ENCODE measurements around the gene NEO1. TPM values are rescaled to one million over a fixed set of nuclear protein-coding genes. Genes with fewer than 3 reads are reported as not detected.

Gene NEO1
- polyA plus RNA-seq, 1 donor from 2014 or later, result 57.0 TPM

GRCh38 chr15:73225358-73226015 lies 173.2 kb downstream of the NEO1 start:
- no peaks in the 10 kb centered on the region for H3K27me3 ChIP-seq (ENCODE audit: insufficient read depth, low read depth, low read length)
- H3K9ac ChIP-seq (ENCODE audit: low read length), result no peak overlapping the region
- no peak overlapping the region for H3K4me3 ChIP-seq (ENCODE audit: low read length)
- peaks cover 3% of the 10 kb centered on the region for H3K36me3 ChIP-seq (ENCODE audit: insufficient read depth, low read length)
- H3K9me3 ChIP-seq (ENCODE audit: low read length), result no peaks in the 10 kb centered on the region
- no peak overlapping the region for H2AFZ ChIP-seq (ENCODE audit: low read depth, low read length)
- no peaks in the 10 kb centered on the region for H3K79me2 ChIP-seq (replicated peaks; ENCODE audit: insufficient read depth, low read length)
- TF ChIP-seq TAF1 (IDR thresholded peaks at IDR 0.05; ENCODE audit: low read depth) (no peak), SMC3 (conservative IDR thresholded peaks at IDR 0.05; ENCODE audit: poor library complexity) (no peak), MXI1 (conservative IDR thresholded peaks at IDR 0.05; ENCODE audit: poor library complexity, severe bottlenecking) (no peak), POLR2AphosphoS5 (IDR thresholded peaks at IDR 0.05) (no peak), EP300 (conservative IDR thresholded peaks at IDR 0.05; ENCODE audit: poor library complexity, severe bottlenecking) (no peak), RAD21 (conservative IDR thresholded peaks at IDR 0.05) (no peak)
- TF ChIP-seq, protein P1, sequence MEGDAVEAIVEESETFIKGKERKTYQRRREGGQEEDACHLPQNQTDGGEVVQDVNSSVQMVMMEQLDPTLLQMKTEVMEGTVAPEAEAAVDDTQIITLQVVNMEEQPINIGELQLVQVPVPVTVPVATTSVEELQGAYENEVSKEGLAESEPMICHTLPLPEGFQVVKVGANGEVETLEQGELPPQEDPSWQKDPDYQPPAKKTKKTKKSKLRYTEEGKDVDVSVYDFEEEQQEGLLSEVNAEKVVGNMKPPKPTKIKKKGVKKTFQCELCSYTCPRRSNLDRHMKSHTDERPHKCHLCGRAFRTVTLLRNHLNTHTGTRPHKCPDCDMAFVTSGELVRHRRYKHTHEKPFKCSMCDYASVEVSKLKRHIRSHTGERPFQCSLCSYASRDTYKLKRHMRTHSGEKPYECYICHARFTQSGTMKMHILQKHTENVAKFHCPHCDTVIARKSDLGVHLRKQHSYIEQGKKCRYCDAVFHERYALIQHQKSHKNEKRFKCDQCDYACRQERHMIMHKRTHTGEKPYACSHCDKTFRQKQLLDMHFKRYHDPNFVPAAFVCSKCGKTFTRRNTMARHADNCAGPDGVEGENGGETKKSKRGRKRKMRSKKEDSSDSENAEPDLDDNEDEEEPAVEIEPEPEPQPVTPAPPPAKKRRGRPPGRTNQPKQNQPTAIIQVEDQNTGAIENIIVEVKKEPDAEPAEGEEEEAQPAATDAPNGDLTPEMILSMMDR (IDR thresholded peaks at IDR 0.05; ENCODE audit: poor library complexity, severe bottlenecking), result no peak
- no peaks in the 10 kb centered on the region for H3K9me2 ChIP-seq (ENCODE audit: insufficient read depth, low read length)
- H3K27ac ChIP-seq (ENCODE audit: low read length), result no peak overlapping the region
- no peaks in the 10 kb centered on the region for H4K20me1 ChIP-seq (ENCODE audit: insufficient read depth)
- H3F3A ChIP-seq (ENCODE audit: insufficient read depth, low read length, poor library complexity, severe bottlenecking), result no peaks in the 10 kb centered on the region
- no peak overlapping the region for H3K4me2 ChIP-seq (ENCODE audit: low read length)

GRCh38 chr15:73226093-73226814 lies 174.0 kb downstream of the NEO1 start:
- Histone ChIP-seq H3K9me2 (ENCODE audit: insufficient read depth, low read length) (no peaks in the 10 kb centered on the region), H3K9ac (ENCODE audit: low read length) (no peak overlapping the region), H3K4me2 (ENCODE audit: low read length) (no peak overlapping the region), H3K4me3 (ENCODE audit: low read length) (no peak overlapping the region), H3F3A (ENCODE audit: insufficient read depth, low read length, poor library complexity, severe bottlenecking) (no peaks in the 10 kb centered on the region), H4K20me1 (ENCODE audit: insufficient read depth) (no peaks in the 10 kb centered on the region), H3K36me3 (ENCODE audit: insufficient read depth, low read length) (peaks cover 5% of the 10 kb centered on the region), H3K27ac (ENCODE audit: low read length) (no peak overlapping the region), H3K79me2 (replicated peaks; ENCODE audit: insufficient read depth, low read length) (no peaks in the 10 kb centered on the region), H3K27me3 (ENCODE audit: insufficient read depth, low read depth, low read length) (no peaks in the 10 kb centered on the region), H2AFZ (ENCODE audit: low read depth, low read length) (no peak overlapping the region), H3K9me3 (ENCODE audit: low read length) (no peaks in the 10 kb centered on the region)
- no peak for TF ChIP-seq EP300 (conservative IDR thresholded peaks at IDR 0.05; ENCODE audit: poor library complexity, severe bottlenecking)
- TF ChIP-seq, protein P1 (IDR thresholded peaks at IDR 0.05; ENCODE audit: poor library complexity, severe bottlenecking), result no peak
- TF ChIP-seq POLR2AphosphoS5 (IDR thresholded peaks at IDR 0.05), result no peak
- no peak for TF ChIP-seq TAF1 (IDR thresholded peaks at IDR 0.05; ENCODE audit: low read depth)
- TF ChIP-seq MXI1 (conservative IDR thresholded peaks at IDR 0.05; ENCODE audit: poor library complexity, severe bottlenecking), result no peak
- TF ChIP-seq, protein P2, sequence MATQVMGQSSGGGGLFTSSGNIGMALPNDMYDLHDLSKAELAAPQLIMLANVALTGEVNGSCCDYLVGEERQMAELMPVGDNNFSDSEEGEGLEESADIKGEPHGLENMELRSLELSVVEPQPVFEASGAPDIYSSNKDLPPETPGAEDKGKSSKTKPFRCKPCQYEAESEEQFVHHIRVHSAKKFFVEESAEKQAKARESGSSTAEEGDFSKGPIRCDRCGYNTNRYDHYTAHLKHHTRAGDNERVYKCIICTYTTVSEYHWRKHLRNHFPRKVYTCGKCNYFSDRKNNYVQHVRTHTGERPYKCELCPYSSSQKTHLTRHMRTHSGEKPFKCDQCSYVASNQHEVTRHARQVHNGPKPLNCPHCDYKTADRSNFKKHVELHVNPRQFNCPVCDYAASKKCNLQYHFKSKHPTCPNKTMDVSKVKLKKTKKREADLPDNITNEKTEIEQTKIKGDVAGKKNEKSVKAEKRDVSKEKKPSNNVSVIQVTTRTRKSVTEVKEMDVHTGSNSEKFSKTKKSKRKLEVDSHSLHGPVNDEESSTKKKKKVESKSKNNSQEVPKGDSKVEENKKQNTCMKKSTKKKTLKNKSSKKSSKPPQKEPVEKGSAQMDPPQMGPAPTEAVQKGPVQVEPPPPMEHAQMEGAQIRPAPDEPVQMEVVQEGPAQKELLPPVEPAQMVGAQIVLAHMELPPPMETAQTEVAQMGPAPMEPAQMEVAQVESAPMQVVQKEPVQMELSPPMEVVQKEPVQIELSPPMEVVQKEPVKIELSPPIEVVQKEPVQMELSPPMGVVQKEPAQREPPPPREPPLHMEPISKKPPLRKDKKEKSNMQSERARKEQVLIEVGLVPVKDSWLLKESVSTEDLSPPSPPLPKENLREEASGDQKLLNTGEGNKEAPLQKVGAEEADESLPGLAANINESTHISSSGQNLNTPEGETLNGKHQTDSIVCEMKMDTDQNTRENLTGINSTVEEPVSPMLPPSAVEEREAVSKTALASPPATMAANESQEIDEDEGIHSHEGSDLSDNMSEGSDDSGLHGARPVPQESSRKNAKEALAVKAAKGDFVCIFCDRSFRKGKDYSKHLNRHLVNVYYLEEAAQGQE (IDR thresholded peaks at IDR 0.05; ENCODE audit: borderline replicate concordance), result no peak
- TF ChIP-seq RAD21 (conservative IDR thresholded peaks at IDR 0.05), result no peak
- no peak for TF ChIP-seq SMC3 (conservative IDR thresholded peaks at IDR 0.05; ENCODE audit: poor library complexity)
- no peak for TF ChIP-seq EZH2 (IDR thresholded peaks at IDR 0.05; ENCODE audit: borderline replicate concordance, insufficient read depth, low read length, poor library complexity, severe bottlenecking)

All from neural cell (in vitro differentiated cells).